Tibial artery (tissue), 4 donors: ENCODE results near the gene PSME1.

Experiments
- DNase-seq, 2 donors: peaks; one replicate each; pipeline ENCODE4 v3.0.0-alpha.2; 2019
- H3K27ac ChIP-seq, 2 donors: fragments of 200-600 bp; sonication (generic) in 1 of 2; 1 replicate in 1 of 2; 2 replicates in 1 of 2; pipeline ENCODE4 v1.5.1; 2018 to 2019; ENCODE audit warnings: mild to moderate bottlenecking in 1 of 2
- H3K27me3 ChIP-seq, 2 donors: fragments of 200-600 bp; sonication (generic) in 1 of 2; one replicate each; pipeline versions ENCODE4 v1.5.1 to v1.6.0; 2016 to 2019
- H3K36me3 ChIP-seq, 3 donors: fragments of 200-600 bp; sonication (generic) in 2 of 3; one replicate each; pipeline ENCODE4 v1.5.1; 2016 to 2019; ENCODE audit warnings: mild to moderate bottlenecking in 2 of 3
- H3K4me1 ChIP-seq, 4 donors: fragments of 200-600 bp; sonication (generic) in 2 of 4; 1 replicate in 3 of 4; 2 replicates in 1 of 4; pipeline ENCODE4 v1.5.1; 2016 to 2019
- H3K4me3 ChIP-seq, 2 donors: fragments of 200-600 bp; sonication (generic) in 1 of 2; 1 replicate in 1 of 2; 2 replicates in 1 of 2; pipeline ENCODE4 v1.5.1; 2018 to 2019; ENCODE audit warnings: mild to moderate bottlenecking in 2 of 2
- H3K9me3 ChIP-seq, 3 donors: fragments of 200-600 bp; sonication (generic) in 1 of 3; one replicate each; pipeline ENCODE4 v1.5.1; 2016 to 2019
- CTCF ChIP-seq, 2 experiments: fragments of 200-600 bp in 1 of 2; fragments of 450-650 bp in 1 of 2; IDR thresholded peaks; one replicate each; pipeline ENCODE4 v1.5.1; 2017 to 2019; ENCODE audit warnings: antibody characterized with exemption in 2 of 2, mild to moderate bottlenecking in 1 of 2, moderate library complexity in 1 of 2
- intact Hi-C: fragments of 100-400 bp; cut with DNase I; formaldehyde crosslinking; loops from one replicate; pipeline ENCODE4 v1.15.0; 2023; ENCODE audit warnings: low total_unique reads

The PSME1 gene

GRCh38 chr14:24130717-24131548 lies 5.1 kb upstream of the PSME1 start:
- intact Hi-C loops, result no loop called here
- H3K27ac ChIP-seq, result no peak overlapping the region
- no peaks in the 10 kb centered on the region for H3K27me3 ChIP-seq
- no peak overlapping the region for H3K4me3 ChIP-seq
- no peaks in the 10 kb centered on the region for H3K9me3 ChIP-seq
- no peak for DNase-seq
- TF ChIP-seq CTCF (IDR thresholded peaks at IDR 0.05), result no peak
- H3K4me1 ChIP-seq, result peaks cover 0 to 12% (median 4%) of the 10 kb centered on the region in 4 donors
- H3K36me3 ChIP-seq, result peaks cover 0 to 6% (median 0%) of the 10 kb centered on the region in 3 donors

- no peak overlapping the region for H3K4me3 ChIP-seq
- peaks cover 0 to 6% (median 0%) of the 10 kb centered on the region in 3 donors for H3K36me3 ChIP-seq
- no peak for TF ChIP-seq CTCF (IDR thresholded peaks at IDR 0.05)
- no peak overlapping the region for H3K27ac ChIP-seq
- H3K4me1 ChIP-seq, result peaks cover 0 to 15% (median 6%) of the 10 kb centered on the region in 4 donors
- no peak for DNase-seq
- no peaks in the 10 kb centered on the region for H3K27me3 ChIP-seq
- no peaks in the 10 kb centered on the region for H3K9me3 ChIP-seq
- intact Hi-C loops, result no loop called here
Measured at GRCh38 chr14:24131549-24131966, 4.4 kb upstream of the PSME1 start.

GRCh38 chr14:24132061-24132685 lies 3.8 kb upstream of the PSME1 start:
- Histone ChIP-seq H3K4me1 (peaks cover 0 to 21% (median 12%) of the 10 kb centered on the region in 4 donors), H3K4me3 (no peak overlapping the region), H3K27ac (no peak overlapping the region), H3K9me3 (no peaks in the 10 kb centered on the region), H3K27me3 (no peaks in the 10 kb centered on the region), H3K36me3 (peaks cover 0 to 6% (median 0%) of the 10 kb centered on the region in 3 donors)
- peak in 1 of 2 donors; percentile 61 for DNase-seq
- TF ChIP-seq CTCF (IDR thresholded peaks at IDR 0.05), result no peak
- intact Hi-C loops, result no loop called here

GRCh38 chr14:24132976-24133375 lies 3.0 kb upstream of the PSME1 start:
- no peak for DNase-seq
- TF ChIP-seq CTCF (IDR thresholded peaks at IDR 0.05), result no peak
- Histone ChIP-seq H3K4me3 (no peak overlapping the region), H3K4me1 (peaks cover 0 to 29% (median 15%) of the 10 kb centered on the region in 4 donors), H3K9me3 (no peaks in the 10 kb centered on the region), H3K36me3 (peaks cover 4 to 13% (median 7%) of the 10 kb centered on the region in 3 donors), H3K27me3 (no peaks in the 10 kb centered on the region), H3K27ac (no peak overlapping the region)
- intact Hi-C loops, result no loop called here

GRCh38 chr14:24133735-24134134 lies 2.3 kb upstream of the PSME1 start:
- peaks cover 0 to 29% (median 15%) of the 10 kb centered on the region in 4 donors for H3K4me1 ChIP-seq
- H3K36me3 ChIP-seq, result peaks cover 8 to 21% (median 15%) of the 10 kb centered on the region in 3 donors
- intact Hi-C loops, result no loop called here
- DNase-seq, result no peak
- H3K27ac ChIP-seq, result no peak overlapping the region
- TF ChIP-seq CTCF (IDR thresholded peaks at IDR 0.05), result no peak
- H3K9me3 ChIP-seq, result no peaks in the 10 kb centered on the region
- no peaks in the 10 kb centered on the region for H3K27me3 ChIP-seq
- H3K4me3 ChIP-seq, result no peak overlapping the region
